A673 (cell line): Measurements from ENCODE around the gene PEA15.

Experiments used
- CTCF ChIP-seq: fragments of 300-800, 200-600 bp; sonication (generic); conservative IDR thresholded peaks from 2 replicates; pipeline ENCODE4 v1.5.1; 2017; ENCODE audit warnings: low read depth, mild to moderate bottlenecking, antibody characterized with exemption, low read length, moderate library complexity, mixed read lengths
- EZH2 ChIP-seq: fragments of 200-600 bp; sonication (generic); IDR thresholded peaks from 2 replicates; pipeline ENCODE4 v1.6.1; 2017; ENCODE audit warnings: borderline replicate concordance, low read depth, mild to moderate bottlenecking, mixed read lengths, antibody characterized with exemption, low read length; ENCODE audit not compliant: poor library complexity, severe bottlenecking

- TF ChIP-seq CTCF (no peak), EZH2 (no peak)
Observed at GRCh38 chr1:160177667-160178066, 27.5 kb upstream of the PEA15 start.
